Upper lobe of left lung (tissue), 4 donors: ENCODE results near the gene ANAPC2.

Source experiments
- CTCF ChIP-seq, 6 experiments: fragments of 450-650 bp in 4 of 6; fragments of 200-600 bp in 2 of 6; sonication (generic) in 2 of 6; IDR thresholded peaks; one replicate each; pipeline ENCODE4 v1.5.1; 2016 to 2019; ENCODE audit warnings: antibody characterized with exemption in 6 of 6
- POLR2A ChIP-seq, 4 donors: fragments of 450-650 bp; IDR thresholded peaks; one replicate each; pipeline ENCODE4 v1.5.1; 2016 to 2017; ENCODE audit warnings: antibody characterized with exemption in 4 of 4, mild to moderate bottlenecking in 2 of 4
- POLR2AphosphoS5 ChIP-seq, 2 donors: sonication (generic); formaldehyde crosslinking; IDR thresholded peaks; one replicate each; pipeline ENCODE4 v1.5.1; 2017; ENCODE audit warnings: antibody characterized with exemption in 2 of 2

- TF ChIP-seq CTCF (IDR thresholded peaks at IDR 0.05) = no peak
- TF ChIP-seq POLR2A (IDR thresholded peaks at IDR 0.05) = no peak
- no peak for TF ChIP-seq POLR2AphosphoS5 (IDR thresholded peaks at IDR 0.05)
These were observed 2.9 kb upstream of the ANAPC2 start for GRCh38 chr9:137191245-137191644.
